Neural crest cell (in vitro differentiated cells): ENCODE measurements around the gene DAW1. TPM values are rescaled to one million over a fixed set of nuclear protein-coding genes. Genes with fewer than 3 reads are reported as not detected.
"Not testable (repeated sequence)": the region's sequence is repeated elsewhere in the genome, so short reads cannot be mapped to it uniquely, and the experiment has no call there.

Source experiments
- DNase-seq: peaks from one replicate; pipeline ENCODE4 v3.0.0; 2021; ENCODE audit warnings: low read depth, mixed read lengths, low spot score
- H3K27ac Mint-ChIP-seq: one replicate; pipeline ENCODE4 v1.8.0; 2021; ENCODE audit warnings: mild to moderate bottlenecking, mixed read lengths; ENCODE audit not compliant: unreplicated experiment
- H3K27me3 Mint-ChIP-seq: 2 replicates; pipeline ENCODE4 v1.8.0; 2021; ENCODE audit warnings: low read depth, mild to moderate bottlenecking, mixed read lengths
- H3K36me3 Mint-ChIP-seq: 2 replicates; pipeline ENCODE4 v1.8.0; 2021; ENCODE audit warnings: low read depth, mild to moderate bottlenecking, mixed read lengths
- H3K4me1 Mint-ChIP-seq: 2 replicates; pipeline ENCODE4 v1.8.0; 2021; ENCODE audit warnings: mixed read lengths
- H3K4me3 Mint-ChIP-seq: one replicate; pipeline ENCODE4 v1.8.0; 2021; ENCODE audit warnings: mild to moderate bottlenecking, mixed read lengths
- H3K9me3 Mint-ChIP-seq: 2 replicates; pipeline ENCODE4 v1.8.0; 2021; ENCODE audit warnings: mixed read lengths
- CTCF ChIP-seq: fragments of 200-600 bp; sonication (generic); conservative IDR thresholded peaks from 2 replicates; pipeline ENCODE4 v1.5.0; 2021; ENCODE audit warnings: antibody characterized with exemption, mild to moderate bottlenecking
- total RNA-seq: library from RNA; stranded (reverse); gene quantifications from 2 replicates; pipeline ENCODE4 v1.2.1, GENCODE V29; 2021

DAW1 gene
- total RNA-seq, 1 donor from 2014 or later, result not detected

GRCh38 chr2:227834916-227835650 lies 36.3 kb upstream of the DAW1 start:
- H3K9me3 Mint-ChIP-seq, result peaks cover 3% of the 10 kb centered on the region
- no peaks in the 10 kb centered on the region for H3K4me1 Mint-ChIP-seq
- DNase-seq, result no peak
- H3K27me3 Mint-ChIP-seq, result no peaks in the 10 kb centered on the region
- no peak for TF ChIP-seq CTCF
- H3K27ac Mint-ChIP-seq, result no peak overlapping the region
- H3K36me3 Mint-ChIP-seq, result no peaks in the 10 kb centered on the region
- no peak overlapping the region for H3K4me3 Mint-ChIP-seq

- not testable (repeated sequence) for H3K4me1 Mint-ChIP-seq, DNase-seq, H3K4me3 Mint-ChIP-seq, H3K27me3 Mint-ChIP-seq, H3K36me3 Mint-ChIP-seq, H3K27ac Mint-ChIP-seq, H3K9me3 Mint-ChIP-seq
Measured at GRCh38 chr2:227839339-227840129, 31.9 kb upstream of the DAW1 start.

- H3K36me3 Mint-ChIP-seq, result no peaks in the 10 kb centered on the region
- no peak for DNase-seq
- no peak for TF ChIP-seq CTCF
- no peaks in the 10 kb centered on the region for H3K4me1 Mint-ChIP-seq
- H3K4me3 Mint-ChIP-seq, result no peak overlapping the region
- no peaks in the 10 kb centered on the region for H3K27me3 Mint-ChIP-seq
- H3K9me3 Mint-ChIP-seq, result peaks cover 3% of the 10 kb centered on the region
- H3K27ac Mint-ChIP-seq, result no peak overlapping the region
Measured at GRCh38 chr2:227846831-227847230, 24.6 kb upstream of the DAW1 start.

GRCh38 chr2:227848146-227848545 lies 23.3 kb upstream of the DAW1 start:
- no peak overlapping the region for H3K27ac Mint-ChIP-seq
- no peaks in the 10 kb centered on the region for H3K4me1 Mint-ChIP-seq
- TF ChIP-seq CTCF, result no peak
- peaks cover 3% of the 10 kb centered on the region for H3K9me3 Mint-ChIP-seq
- H3K36me3 Mint-ChIP-seq, result no peaks in the 10 kb centered on the region
- no peak for DNase-seq
- no peak overlapping the region for H3K4me3 Mint-ChIP-seq
- no peaks in the 10 kb centered on the region for H3K27me3 Mint-ChIP-seq

- DNase-seq, result no peak
- Mint-ChIP-seq H3K36me3 (no peaks in the 10 kb centered on the region), H3K4me3 (no peak overlapping the region), H3K4me1 (no peaks in the 10 kb centered on the region), H3K27me3 (peaks cover under 1% of the 10 kb centered on the region), H3K27ac (no peak overlapping the region), H3K9me3 (peaks cover 3% of the 10 kb centered on the region)
- no peak for TF ChIP-seq CTCF
Measured at GRCh38 chr2:227848586-227848985, 22.8 kb upstream of the DAW1 start.

- TF ChIP-seq CTCF, result no peak
- no peaks in the 10 kb centered on the region for H3K36me3 Mint-ChIP-seq
- H3K27ac Mint-ChIP-seq, result no peak overlapping the region
- H3K4me3 Mint-ChIP-seq, result no peak overlapping the region
- no peak for DNase-seq
- no peaks in the 10 kb centered on the region for H3K4me1 Mint-ChIP-seq
- peaks cover 3% of the 10 kb centered on the region for H3K27me3 Mint-ChIP-seq
- H3K9me3 Mint-ChIP-seq, result no peaks in the 10 kb centered on the region
Measured at GRCh38 chr2:227849906-227850305, 21.5 kb upstream of the DAW1 start.
